ENCODE measurements around the gene TRPM3.

Gene TRPM3

DNA sequence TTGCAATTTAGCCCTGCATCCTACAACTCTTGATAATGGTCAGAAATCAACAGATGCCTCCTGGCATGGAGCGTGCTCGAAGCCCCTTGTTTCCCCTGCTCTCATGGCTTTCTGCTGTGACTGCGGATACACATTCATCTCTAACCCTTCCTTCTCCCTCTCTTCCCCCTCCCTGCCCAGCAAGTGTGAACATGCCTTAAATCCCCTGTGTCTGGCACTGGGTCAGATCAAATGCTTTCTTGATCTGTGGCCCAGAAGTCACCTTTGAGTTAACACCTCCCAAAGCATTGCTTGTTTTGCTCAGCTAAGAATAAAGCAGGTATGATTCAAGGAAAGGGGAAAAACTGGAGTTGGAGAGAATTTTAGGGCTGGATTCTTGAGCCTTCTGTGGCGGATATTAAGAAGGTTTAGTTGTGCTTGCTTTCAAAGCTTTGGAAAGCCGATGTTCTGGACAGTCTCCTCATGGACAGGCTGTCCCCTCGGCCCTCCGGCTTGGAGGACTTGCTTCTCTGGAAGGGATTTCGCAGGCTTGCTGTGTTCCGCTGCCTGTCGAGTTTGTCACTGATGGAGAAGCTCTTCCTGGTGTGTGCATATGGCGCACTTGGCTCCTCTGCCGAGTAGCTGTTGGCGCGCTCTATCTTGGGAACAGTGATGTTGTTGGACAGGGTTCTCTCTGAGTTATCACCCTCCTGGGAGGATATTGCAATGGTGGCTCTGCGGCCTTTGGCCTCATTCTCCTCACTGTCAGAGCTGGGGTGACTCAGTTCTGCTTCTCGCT, 585.7 kb downstream of the TRPM3 start:
- no peak for DNase-seq

DNA sequence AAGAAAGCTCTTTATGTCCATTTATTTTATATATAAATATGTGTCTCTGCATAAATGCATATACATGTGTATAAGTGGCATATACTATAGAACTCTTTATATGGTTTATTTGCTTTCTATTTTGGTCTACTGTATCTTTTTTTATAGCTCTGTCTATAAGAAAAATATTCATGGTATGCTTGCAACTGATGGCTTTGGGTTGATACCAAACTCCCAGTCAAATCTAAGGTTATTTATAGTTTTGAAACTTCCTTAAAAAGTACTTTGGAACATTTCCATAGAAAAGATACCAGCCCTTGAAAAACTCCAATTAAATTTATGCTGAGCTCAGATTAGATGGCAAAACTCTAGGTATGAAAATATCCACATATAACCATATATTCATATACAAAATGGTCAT, 587.0 kb downstream of the TRPM3 start:
- no peak for DNase-seq

DNA sequence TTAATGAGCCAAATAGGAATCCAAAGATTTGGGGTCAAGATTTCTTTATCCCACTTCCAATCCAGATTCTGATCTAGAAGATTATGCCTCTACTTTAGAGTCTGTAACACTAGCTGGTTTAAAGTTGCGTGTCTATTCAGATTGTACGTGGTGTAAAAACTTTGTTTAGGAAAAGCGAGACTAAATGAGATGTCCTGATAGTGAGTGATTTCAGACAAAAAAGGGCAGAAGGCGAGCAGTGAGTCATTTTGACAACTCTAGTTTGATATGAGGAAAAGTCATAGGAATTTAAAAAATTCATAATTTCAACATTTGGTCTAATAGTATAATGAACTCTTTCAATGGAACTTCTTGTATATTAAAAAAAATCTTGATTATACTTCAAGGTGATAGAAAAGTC, 587.4 kb downstream of the TRPM3 start:
- no peak for DNase-seq

DNA sequence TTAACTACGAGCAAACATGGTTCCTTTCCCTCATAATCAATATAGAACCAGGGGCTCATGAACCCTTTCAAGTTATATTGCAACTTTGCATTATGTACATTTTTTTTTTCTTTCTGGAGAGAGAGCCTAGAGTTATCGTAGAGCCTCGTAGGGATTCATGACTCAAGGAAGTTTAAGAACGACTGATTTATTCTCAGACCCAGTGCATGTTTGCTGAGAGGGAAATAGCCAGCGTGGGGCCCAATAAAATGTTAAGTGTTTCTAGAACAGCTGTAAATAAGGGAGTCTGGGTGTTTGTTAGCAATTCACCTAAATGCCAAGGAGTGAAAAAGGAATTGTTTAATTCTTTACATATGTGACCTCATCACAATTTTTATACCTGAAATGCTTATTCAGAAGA, 587.9 kb downstream of the TRPM3 start:
- DNase-seq, result no peak

DNA sequence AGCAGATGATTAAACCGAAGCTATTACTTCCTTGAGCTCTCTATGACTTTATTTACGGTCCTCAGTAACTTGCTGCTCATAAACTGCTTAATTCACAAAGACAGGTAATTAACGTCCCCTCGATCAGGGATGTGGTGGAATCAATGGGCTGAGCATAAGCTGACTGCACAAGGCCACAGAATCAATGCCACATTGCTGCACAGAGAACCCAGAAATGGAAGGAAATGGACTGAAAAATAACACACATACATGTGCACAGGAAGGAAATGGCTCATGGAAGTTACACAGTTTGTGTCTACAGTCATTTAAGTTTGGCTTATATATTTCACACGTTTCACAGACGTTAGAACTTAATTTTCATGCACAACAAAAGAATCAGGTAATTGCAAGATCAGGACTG, 588.7 kb downstream of the TRPM3 start:
- DNase-seq, result no peak

DNA sequence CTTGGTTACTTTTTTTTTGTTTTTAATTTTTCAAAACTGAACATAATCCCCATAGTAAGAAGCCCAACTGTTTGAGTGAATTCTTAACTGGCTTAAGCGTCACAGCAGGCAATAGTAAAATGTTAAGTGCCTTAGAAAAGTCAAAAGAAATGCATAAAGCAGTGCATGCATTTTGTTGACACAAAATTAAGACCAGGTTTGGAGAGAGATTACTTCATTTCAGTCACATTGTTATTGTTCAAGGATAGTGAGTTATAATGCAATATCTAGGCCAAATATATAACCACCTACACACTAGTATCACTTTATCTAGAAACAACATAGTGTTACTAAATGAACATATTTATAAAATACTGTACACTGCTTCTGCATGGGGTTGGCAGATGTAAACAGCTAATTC, 590.1 kb downstream of the TRPM3 start:
- DNase-seq, result no peak

DNA sequence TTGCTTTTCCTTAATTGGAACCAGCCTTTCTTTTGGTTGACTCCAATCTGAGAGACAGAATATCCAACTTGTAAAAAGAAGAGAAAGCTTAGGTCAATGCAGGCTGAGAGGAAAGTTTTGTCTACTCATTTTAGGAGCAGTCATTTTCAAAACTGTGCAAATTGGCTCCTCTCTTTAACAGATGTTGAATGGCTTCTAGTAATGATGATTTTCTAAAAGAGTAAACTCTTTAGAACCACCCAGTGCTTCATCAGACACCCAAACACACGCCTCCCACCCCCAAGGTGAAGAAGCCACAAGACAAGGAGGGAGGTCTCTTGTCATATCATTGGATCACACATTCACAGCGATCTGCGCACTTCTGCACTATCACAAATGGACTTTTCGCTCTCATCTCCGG, 590.7 kb downstream of the TRPM3 start:
- DNase-seq, result no peak

DNA sequence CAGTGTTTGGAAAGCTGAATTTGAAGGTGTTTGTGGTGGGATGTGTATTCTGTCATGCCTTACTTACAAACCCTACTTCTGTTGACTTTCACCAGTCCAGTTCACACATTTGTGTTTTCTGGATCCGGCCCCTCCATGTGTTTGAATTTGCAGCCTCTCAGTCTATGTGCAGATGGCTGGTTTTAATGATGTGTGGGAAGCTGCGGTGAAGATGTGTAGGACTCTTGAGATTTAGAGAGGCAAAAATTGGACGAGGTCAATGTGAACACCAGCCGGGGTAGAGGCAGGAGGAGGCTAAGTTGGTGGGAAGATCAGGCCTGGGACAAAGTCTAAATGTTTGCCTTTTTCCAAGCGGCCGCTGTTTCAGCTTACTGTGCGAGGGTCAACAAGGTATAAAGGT, 591.6 kb downstream of the TRPM3 start:
- DNase-seq, result no peak

DNA sequence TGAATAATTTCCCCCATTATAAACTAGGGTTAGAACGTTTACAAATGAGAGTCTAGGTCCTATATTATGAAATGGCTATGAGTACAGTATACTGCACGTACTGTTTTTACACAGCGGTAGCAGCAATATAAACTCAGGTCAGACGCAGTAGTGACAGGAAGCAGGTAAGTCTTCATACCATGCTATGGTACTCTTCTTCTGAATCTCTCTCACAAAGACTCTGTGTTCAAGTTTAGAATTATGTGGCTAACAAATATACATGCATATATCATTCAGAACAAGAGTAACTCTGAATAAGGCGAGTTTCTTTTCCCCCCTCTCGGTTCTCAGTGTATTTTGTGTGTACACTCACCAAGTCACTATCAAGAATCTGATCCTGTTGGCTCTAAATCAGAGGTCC, 592.0 kb downstream of the TRPM3 start:
- no peak for DNase-seq

DNA sequence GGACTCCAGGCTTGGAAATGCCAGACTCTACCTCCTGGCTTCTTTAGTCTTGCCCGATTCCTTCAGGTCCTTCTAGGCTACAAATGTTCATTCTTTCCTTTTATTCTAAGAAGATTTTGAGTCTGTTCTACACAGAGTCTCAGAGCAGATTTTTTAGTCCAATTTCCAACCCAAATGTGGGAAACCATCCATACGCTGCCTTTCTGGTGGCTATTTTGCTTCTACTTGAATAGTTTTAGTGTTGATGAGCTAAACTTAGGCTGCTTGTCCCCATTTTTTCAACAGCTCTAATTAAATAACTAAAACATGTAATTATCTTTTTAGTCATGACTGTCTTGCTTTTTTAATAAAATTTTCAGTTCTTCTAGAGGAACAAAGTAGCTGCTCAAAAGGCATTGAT, 594.5 kb downstream of the TRPM3 start:
- DNase-seq, result no peak

DNA sequence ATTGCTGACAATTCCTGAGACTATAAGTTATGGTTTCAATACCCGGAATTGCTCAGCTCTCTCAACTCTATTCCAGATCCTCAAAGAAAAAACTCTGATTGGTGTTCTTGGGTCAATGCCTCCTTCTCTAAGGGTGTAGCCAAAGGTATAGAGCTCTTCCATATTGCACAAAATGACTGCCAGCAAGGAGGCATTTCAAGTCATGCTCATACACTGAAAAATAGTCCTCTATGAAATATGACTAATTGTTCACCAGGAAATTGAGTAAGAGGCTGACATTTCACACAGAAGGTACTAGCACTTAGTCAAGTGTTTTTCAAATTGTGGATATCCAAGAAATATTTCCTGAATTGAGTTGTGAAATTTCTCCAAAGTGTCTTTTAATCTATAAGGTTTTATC, 595.9 kb downstream of the TRPM3 start:
- DNase-seq, result no peak

DNA sequence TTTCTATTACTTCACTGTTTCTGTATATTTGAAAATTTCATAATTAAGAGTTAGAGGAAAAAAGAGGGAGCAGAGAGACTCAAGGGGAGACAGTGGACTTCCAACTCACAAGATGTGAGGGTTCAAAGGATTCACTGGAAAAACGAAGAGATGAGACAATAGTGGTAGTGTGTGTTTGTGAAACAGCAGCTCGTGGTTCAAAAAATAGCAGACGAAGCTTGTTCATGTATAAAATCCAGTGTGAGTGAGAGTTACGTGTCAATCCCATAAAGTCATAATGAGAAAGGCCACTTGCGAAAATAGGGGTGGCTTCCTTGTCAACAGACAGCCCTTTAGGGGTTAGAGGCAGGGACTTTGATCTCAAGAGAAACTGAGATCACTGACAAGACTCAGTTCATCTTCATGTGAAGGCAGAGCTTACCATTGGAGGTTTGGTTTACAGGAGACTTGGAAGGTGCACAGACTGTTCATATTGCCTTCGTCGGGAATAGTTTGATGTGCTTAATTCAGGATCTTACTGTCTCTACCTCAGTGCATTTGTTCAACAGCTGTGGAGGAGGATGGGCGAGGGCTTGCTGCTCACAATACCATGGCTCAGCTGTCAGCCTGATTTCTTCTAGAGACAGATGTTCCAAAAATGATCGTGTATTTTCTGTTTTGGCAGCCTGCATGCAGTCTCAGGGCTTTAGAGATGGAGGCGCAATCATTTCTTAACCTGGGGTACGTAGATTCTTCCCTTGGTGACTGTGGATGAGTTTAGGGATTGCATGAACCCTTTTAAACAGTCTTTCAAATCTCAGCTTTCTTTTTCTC, 601.3 kb downstream of the TRPM3 start:
- no peak for DNase-seq

DNA sequence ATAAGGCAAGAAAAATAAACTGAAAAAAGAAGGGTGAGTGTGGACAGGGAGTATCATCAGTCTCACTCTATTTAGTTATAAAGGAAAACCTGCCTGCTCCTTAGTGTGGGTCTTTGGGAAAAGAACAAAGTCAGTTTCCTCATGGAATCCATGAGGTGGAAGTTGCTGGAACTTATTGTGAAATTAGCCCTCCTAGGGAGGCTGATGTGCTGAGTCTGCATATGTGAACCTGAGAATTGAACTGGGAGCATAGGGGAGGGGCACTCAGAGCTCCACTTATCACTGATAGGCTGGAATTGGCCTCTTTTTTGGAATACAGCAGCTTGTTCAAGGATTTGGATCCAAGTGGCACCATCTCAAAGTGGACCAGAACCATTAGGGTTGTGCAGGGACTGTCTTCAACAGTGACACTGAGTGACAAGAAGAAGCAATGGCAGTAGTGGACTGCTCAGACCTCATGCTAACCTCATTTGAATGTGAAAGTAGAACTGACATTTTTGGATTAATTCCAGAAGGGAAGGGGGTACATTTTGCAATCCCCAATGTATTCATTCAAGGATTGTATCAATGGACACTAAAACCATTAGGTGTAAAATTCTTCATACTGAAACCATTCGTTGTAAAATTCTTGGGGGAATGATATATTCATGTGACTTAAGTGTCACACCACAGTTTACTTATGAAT, 603.4 kb downstream of the TRPM3 start:
- no peak for DNase-seq

DNA sequence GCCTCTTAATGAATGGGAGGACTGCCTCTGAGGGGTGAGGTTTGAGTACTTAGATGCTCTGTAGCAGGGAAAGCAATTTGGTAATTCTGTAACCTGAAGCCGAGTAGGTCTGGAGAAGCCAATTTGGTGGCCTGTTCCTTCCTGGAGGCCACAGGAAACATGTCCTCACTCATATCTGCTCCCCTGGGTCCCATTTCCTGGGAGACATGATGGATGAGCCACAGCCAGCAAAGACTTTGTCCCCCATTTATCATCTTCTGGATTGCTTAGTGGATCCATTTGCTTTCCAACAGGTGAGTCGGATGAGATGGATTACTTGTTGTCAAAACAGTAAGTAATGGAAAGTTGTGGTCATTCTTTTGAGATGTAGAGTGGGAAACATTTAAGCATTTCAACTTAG, 607.1 kb downstream of the TRPM3 start:
- no peak for DNase-seq

DNA sequence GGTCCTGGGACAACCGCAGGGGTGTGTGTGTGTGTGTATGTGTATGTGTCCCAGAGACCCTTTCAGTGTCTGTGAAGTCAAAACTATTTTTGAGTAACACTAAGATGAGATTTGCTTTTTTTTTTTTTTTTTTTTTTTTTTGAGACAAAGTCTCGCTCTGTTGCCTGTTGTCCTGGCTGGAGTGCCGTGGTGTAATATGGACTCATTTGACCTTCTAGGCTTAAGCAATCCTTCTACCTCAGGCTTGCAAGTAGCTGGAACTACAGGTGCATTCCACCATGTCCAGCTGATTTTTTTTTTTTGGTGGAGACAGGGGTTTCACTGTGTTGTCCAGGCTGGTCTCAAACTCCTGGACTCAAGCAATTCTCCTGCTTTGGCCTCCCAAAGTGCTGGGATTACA, 609.6 kb downstream of the TRPM3 start:
- no peak for DNase-seq

DNA sequence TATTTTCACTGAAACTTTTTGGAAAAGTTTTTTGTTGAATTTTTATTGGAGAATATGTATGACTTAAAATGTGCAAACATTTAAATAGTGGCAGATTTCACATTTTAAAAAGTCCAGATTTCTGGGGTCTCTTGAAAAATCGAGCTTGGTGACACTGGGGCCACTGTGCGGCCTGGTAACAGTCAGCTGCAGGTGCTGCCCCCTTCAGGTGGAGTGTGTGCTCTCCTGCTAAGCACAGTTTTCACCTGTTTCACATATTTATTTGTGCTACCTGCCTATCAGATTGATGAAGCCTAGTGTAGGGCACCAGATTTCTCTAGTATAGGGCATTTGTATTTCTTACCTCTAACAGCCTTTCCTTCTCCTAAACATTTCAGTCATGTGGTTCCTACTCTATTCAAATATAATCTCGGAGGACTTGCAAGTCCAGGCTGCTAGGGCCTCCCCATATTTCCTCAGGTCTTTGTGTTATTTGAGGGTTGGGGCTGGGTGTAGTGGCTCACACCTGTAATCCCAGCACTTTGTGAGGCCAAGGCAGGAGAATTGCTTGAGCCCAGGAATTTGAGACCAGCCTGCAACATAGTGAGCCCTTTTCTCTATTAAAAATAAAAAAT, 611.2 kb downstream of the TRPM3 start:
- DNase-seq, result peak in 1 of 2 donors; percentile 8

DNA sequence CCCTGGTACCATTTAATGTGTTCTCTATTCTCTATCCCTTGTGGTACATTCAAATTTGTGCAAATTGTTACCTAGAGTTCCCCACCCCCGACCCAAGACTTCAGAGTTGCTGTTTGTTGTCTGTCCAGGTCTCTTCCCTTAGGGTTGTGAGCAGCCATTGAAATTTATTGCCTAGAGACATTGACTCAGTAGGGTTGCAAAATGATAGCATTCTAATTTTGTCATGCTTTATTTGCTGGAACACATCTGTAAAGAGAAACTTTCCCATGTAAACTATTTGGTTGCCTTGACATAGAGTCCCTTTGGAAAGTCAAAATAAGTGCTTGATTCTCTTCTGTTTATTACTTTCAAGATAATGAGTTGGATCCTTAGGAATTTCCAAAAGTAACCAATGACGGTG, 615.3 kb downstream of the TRPM3 start:
- DNase-seq, result no peak

DNA sequence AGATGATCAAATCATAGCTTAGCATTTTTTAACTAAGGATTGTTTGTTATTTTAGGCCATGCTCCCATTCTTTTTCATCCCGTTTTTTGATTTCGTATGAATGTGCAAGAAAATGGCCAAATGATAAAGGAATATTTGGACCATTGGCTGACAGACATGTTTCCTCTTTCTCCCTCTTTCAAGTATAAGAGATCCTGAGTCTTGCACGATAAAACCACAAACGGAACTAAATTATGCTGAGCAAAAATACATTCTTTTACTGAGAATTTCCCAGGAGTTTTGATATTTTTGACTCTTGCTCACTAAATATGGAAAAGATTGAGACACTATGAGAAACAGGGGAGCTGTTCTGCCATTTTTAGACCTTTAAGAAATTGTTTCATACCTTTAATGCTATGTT, 616.6 kb downstream of the TRPM3 start:
- no peak for DNase-seq

DNA sequence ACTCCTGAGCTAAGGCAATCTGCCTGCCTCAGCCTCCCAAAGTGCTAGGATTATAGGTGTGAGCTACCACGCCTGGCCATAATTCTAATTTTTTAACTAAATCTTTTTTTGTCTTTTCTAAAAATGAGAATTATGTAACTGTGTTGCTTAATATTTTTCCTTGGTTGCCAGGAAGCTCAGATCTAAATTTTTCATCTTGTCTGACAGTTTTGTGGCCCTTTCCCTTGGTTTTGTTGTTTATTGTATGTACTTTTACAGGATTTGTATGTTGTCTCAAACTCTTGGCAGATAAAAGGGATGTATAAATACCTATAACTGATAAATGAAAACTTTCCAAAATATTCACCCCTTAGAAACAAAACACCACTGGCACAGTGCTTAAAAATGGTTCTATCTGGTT, 618.7 kb downstream of the TRPM3 start:
- DNase-seq, result no peak

DNA sequence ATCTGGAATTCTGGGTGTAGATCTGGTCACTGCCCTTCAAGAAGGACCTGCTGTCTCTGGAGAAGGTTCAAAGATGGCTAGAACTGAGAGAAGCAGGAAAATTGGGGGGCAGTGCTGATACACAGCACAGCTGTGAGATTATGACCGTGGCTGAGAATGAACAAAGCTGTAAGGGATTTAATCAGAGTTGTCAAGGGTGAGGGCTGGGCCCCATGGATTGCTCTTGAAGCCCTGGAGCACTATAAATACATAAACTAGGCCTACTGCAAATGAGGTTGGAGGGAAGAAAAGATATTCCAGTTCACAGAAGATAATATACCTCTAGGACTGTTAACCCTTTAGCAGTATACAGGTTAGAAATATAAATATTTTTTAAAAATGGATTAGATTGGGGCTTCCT, 620.6 kb downstream of the TRPM3 start:
- no peak for DNase-seq

DNA sequence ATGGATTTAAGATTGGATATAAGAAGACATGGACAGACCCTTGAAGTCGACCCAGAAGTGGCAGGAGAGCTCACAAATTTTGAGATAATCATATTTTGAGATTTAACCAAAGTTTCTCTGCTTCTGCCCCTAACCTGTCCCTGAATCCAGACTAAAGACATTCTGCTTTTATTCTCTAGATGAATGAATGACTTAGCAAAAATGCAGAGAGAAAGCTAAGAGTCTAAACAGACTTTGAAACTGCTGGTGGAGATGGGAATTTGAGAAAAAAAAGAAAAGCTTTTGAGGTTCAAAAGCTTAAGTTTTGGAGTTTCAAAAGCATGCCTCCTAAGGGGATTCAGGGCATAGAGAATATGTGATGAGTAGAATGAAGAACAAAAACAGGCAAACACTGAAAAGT, 621.8 kb downstream of the TRPM3 start:
- no peak for DNase-seq

DNA sequence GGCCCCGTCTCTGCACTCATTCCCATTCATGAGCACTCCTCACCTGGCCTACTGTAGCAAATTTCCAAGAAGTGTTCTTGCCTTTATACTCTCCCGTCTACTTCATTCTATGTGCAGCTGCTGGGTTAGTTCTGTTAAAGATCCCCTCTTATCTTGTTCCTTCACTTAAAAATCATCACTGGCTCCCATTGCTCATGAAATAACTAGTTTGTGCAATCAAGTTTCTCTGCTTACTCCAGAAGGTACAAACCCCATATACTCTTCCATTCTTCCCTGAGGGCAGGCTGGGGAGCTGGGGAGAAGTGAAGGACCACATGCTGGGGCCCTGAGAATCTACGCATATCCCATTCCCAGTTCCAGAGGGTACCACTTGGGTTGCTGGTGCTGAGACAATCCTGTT, 622.6 kb downstream of the TRPM3 start:
- DNase-seq, result no peak

DNA sequence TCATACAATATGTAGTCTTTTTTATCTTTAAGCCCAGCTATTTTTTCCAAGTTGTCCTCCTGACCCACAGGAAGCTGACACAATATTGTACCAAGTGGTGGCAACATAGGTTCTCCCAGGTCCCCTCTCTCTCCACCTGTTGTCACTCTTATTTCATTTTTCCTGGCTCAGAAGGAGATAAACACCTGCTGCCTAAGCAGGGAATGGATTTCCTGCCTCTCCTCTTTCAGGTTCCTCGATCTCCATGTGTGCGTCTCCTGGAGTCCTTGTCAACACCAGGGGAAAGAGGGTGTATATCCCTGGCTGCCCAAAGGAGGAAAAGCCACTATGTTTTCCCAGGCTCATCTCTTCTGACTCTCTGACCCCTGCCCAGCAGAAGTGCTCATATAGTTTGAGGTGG, 625.2 kb downstream of the TRPM3 start:
- DNase-seq, result no peak

DNA sequence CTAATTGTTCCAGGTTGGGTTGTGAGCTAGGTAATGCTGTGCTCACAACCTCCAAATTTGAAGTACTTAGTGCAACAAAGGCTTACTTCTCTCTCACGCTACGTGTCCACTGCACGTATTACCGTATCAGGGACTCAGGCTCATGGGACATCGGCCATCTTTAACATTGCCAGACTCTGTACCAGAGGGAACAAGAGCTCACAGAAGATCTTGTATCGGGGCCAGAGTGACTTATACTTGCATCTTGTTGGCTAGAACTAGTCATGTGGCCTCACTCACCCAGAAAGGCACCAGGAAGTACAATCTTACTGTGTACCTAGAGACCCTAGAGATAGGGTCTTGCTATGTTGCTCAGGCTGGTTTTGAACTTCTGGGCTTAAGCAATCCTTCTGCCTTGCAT, 625.9 kb downstream of the TRPM3 start:
- DNase-seq, result no peak

Measured in activated CD4-positive, alpha-beta T cell treated with anti-CD3 and anti-CD28 coated beads for 4 hours (primary cell).